ENCODE measurements around the gene SPTAN1. TPM values are rescaled to one million over a fixed set of nuclear protein-coding genes. Genes with fewer than 3 reads are reported as not detected.

SPTAN1 gene
- total RNA-seq, 1 experiment from 2014 or later = 181 TPM

DNA sequence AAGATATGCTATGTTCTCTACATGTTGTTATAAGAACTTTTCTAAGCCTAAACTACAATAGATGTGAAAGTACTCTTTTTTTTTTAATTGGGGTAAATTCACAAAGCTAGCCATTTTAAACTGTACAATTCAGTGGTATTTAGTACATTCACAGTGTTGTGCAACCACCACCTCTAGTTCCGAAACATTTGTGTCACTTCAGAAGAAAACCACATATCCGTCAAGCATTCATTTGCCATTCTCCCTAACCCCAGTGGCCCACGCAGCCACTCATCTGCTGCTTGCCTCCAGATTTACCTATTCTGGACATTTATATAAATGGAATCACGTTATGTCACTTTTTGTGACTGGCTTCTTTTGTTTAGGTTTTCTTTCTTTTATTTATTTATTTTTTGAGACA is 43.1 kb downstream of the SPTAN1 start:
- Histone ChIP-seq H3K4me3 (no peak overlapping the region), H3K4me1 (replicated peaks) (no peaks in the 10 kb centered on the region), H3K36me3 (peaks cover 90% of the 10 kb centered on the region), H3K27ac (no peak overlapping the region), H3K27me3 (replicated peaks) (no peaks in the 10 kb centered on the region), H3K9me3 (replicated peaks) (no peaks in the 10 kb centered on the region)
- no peak for DNase-seq (ENCODE audit: low read depth in 1 of 2, low spot score in 2 of 2)

DNA sequence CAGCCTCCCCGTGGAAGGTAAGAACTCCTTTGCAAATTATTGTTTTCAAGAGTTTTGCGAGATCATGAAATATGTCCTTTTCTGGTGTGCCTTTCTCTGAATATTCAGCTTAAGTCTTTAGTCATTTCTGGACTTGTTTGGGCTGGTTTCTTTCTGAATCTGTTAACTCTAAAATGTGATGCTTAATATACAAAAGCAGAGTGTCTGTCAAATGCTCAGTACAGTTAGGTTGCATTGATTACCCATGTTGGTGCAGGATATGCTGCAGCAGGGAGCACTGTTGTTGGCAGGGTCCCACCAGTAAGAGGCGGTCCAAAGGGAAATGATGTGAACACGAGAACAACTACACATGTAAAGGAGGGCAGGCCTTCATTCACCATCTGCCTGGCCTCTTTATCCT is 47.7 kb downstream of the SPTAN1 start:
- Histone ChIP-seq H3K27me3 (replicated peaks) (no peaks in the 10 kb centered on the region), H3K4me3 (no peak overlapping the region), H3K27ac (no peak overlapping the region), H3K36me3 (peaks cover 89% of the 10 kb centered on the region), H3K4me1 (replicated peaks) (no peaks in the 10 kb centered on the region), H3K9me3 (replicated peaks) (no peaks in the 10 kb centered on the region)
- no peak for DNase-seq (ENCODE audit: low read depth in 1 of 2, low spot score in 2 of 2)

DNA sequence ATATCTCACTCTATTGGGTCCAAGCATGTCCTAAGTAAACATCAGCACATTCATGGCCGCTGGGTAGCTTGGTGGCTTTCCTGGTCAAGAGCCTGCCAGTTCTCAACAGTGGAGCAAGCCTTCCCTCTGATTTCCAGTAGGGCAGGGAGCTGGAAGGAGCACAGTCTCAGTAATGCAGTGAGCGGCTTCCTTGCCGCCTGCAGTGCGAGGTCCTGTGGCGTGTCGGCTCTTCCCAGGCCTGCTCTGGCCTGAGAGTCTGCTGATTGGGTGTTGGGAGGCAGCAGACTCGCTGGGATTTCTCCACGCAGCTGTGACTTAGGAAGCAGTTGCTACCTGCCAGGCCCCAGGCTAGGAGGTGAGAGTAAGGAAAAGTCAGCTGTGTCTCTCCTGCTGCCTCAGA is 51.3 kb downstream of the SPTAN1 start:
- H3K36me3 ChIP-seq = peaks cover 89% of the 10 kb centered on the region
- no peaks in the 10 kb centered on the region for H3K9me3 ChIP-seq (replicated peaks)
- no peaks in the 10 kb centered on the region for H3K27me3 ChIP-seq (replicated peaks)
- no peak overlapping the region for H3K27ac ChIP-seq
- no peak for DNase-seq (ENCODE audit: low read depth in 1 of 2, low spot score in 2 of 2)
- H3K4me1 ChIP-seq (replicated peaks) = no peaks in the 10 kb centered on the region
- H3K4me3 ChIP-seq = no peak overlapping the region

DNA sequence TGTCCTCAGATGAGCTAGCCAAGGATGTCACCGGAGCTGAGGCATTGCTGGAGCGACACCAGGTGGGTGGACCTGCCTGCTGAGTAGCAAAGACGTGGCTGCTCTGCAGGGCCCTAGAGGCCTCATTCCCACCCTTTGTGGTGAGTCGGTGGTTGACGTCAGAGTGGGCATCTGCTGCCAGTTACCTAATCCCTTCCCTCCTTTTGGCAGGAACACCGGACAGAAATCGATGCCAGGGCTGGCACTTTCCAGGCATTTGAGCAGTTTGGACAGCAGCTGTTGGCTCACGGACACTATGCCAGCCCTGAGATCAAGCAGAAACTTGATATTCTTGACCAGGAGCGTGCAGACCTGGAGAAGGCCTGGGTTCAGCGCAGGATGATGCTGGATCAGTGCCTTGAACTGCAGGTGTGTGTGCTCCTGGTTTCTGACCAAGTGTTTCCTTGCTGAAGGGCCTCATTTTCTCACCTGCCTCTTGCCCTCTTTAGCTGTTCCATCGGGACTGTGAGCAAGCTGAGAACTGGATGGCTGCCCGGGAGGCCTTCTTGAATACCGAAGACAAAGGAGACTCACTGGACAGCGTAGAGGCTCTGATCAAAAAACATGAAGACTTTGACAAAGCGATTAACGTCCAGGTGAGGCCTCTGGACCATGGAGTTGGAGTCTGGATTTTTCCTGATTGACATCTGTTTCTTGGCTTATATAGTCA is 55.4 kb downstream of the SPTAN1 start:
- H3K4me3 ChIP-seq = no peak overlapping the region
- no peaks in the 10 kb centered on the region for H3K27me3 ChIP-seq (replicated peaks)
- H3K36me3 ChIP-seq = peaks cover 95% of the 10 kb centered on the region
- H3K27ac ChIP-seq = no peak overlapping the region
- no peaks in the 10 kb centered on the region for H3K9me3 ChIP-seq (replicated peaks)
- no peak for DNase-seq (ENCODE audit: low read depth in 1 of 2, low spot score in 2 of 2)
- no peaks in the 10 kb centered on the region for H3K4me1 ChIP-seq (replicated peaks)

DNA sequence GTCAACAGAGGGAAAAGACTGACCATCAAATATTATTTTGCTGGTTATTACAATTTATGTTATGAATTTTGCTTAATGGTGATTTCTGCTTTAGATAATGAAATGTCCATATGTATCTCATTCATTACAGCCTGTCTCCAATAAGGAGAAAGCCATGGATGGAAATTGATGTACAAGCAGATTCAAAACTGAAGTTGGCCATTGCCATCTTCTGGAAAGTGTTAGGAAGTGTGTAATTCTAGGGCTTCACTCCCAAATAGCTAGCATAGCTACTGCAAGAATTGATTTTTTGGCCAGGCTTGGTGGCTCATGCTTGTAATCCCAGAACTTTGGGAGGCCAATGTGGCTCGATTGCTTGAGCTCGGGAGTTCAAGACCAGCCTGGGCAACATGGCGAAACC is 58.5 kb downstream of the SPTAN1 start:
- Histone ChIP-seq H3K27me3 (replicated peaks) (no peaks in the 10 kb centered on the region), H3K4me3 (no peak overlapping the region), H3K9me3 (replicated peaks) (no peaks in the 10 kb centered on the region), H3K27ac (no peak overlapping the region), H3K36me3 (peaks cover 96% of the 10 kb centered on the region), H3K4me1 (replicated peaks) (no peaks in the 10 kb centered on the region)
- no peak for DNase-seq (ENCODE audit: low read depth in 1 of 2, low spot score in 2 of 2)

DNA sequence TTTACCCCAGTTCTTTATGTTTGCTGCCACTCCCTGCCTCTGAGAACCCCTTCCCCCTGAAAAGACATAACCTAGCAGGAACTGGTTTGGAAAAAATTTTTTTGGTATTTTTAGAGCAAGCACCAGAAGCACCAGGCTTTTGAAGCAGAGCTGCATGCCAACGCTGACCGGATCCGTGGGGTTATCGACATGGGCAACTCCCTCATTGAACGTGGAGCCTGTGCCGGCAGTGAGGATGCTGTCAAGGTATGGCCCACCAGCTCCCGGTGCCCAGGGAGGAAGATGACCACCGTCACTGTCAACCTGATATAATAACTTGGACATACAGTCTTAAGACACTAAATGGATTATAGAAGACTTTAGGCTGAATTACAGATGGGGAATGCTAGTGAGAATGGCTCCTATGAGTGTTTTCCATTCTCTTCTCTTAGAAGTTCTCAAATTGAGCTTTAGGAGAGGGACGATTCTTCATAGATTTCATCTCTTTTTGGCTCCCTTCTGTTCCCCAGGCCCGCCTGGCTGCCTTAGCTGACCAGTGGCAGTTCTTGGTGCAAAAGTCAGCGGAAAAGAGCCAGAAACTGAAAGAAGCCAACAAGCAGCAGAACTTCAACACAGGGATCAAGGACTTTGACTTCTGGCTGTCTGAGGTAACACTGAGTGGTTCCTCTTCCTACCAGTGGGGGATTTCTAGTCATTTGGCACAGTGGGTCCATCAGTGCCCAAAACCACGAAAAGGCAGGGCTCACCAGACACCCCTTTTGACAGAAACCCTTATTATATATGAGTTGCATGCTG is 59.4 kb downstream of the SPTAN1 start:
- no peaks in the 10 kb centered on the region for H3K4me1 ChIP-seq (replicated peaks)
- H3K36me3 ChIP-seq = peaks cover 99% of the 10 kb centered on the region
- DNase-seq (ENCODE audit: low read depth in 1 of 2, low spot score in 2 of 2) = no peak
- no peak overlapping the region for H3K27ac ChIP-seq
- no peaks in the 10 kb centered on the region for H3K9me3 ChIP-seq (replicated peaks)
- no peaks in the 10 kb centered on the region for H3K27me3 ChIP-seq (replicated peaks)
- H3K4me3 ChIP-seq = no peak overlapping the region

DNA sequence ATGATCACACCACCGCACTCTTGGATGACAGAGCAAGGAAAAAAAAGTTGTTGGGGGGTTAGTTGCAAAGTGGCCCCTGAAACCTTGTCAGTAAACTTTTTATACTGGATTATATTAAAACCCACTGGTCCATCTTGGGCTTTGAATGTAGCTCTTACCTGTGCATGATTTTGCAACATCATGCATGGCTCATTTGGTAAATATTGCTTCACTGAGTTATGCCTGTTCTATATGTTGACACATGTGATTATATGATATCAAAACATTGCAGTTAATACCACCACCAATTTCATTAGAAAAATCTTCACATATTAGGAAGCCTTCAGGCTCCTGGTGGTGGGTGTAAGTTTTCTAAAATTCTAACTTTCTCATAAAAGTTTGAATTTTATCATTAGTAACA is 62.3 kb downstream of the SPTAN1 start:
- H3K4me3 ChIP-seq = no peak overlapping the region
- H3K36me3 ChIP-seq = peaks cover 97% of the 10 kb centered on the region
- no peaks in the 10 kb centered on the region for H3K9me3 ChIP-seq (replicated peaks)
- no peaks in the 10 kb centered on the region for H3K27me3 ChIP-seq (replicated peaks)
- H3K4me1 ChIP-seq (replicated peaks) = no peaks in the 10 kb centered on the region
- no peak overlapping the region for H3K27ac ChIP-seq
- DNase-seq (ENCODE audit: low read depth in 1 of 2, low spot score in 2 of 2) = no peak

DNA sequence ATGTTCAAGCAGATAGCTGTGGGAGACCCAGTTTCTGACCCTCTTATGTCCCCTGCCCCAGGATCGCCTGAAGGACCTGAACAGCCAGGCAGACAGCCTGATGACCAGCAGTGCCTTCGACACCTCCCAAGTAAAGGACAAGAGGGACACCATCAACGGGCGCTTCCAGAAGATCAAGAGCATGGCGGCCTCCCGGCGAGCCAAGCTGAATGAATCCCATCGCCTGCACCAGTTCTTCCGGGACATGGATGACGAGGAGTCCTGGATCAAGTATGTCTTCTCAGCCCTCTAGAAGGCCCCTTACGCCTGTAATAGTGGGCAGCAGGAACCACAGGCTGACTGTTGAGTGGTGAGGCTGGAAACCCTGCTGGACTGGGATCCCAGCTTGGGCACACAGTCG is 63.2 kb downstream of the SPTAN1 start:
- H3K4me3 ChIP-seq = no peak overlapping the region
- no peaks in the 10 kb centered on the region for H3K9me3 ChIP-seq (replicated peaks)
- H3K27ac ChIP-seq = no peak overlapping the region
- no peak for DNase-seq (ENCODE audit: low read depth in 1 of 2, low spot score in 2 of 2)
- H3K36me3 ChIP-seq = peaks cover 98% of the 10 kb centered on the region
- H3K27me3 ChIP-seq (replicated peaks) = no peaks in the 10 kb centered on the region
- H3K4me1 ChIP-seq (replicated peaks) = no peaks in the 10 kb centered on the region

DNA sequence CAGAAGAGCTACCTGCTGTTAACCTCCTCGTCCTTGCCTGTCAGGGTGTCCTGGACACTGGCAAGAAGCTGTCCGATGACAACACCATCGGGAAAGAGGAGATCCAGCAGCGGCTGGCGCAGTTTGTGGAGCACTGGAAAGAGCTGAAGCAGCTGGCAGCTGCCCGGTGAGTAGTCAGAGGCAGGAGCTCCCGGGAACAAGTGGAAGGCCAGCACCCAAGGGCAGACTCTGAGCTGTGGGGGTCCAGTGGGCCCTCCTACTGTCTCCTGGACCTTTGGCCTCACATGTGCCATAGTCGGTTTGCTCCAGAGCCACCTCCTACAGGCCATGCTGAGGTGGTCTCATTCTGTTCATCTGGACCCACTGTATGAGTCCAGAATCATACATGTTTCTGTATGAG is 65.6 kb downstream of the SPTAN1 start:
- Histone ChIP-seq H3K27ac (no peak overlapping the region), H3K9me3 (replicated peaks) (no peaks in the 10 kb centered on the region), H3K4me3 (no peak overlapping the region), H3K36me3 (peaks cover 97% of the 10 kb centered on the region), H3K27me3 (replicated peaks) (no peaks in the 10 kb centered on the region), H3K4me1 (replicated peaks) (no peaks in the 10 kb centered on the region)
- DNase-seq (ENCODE audit: low read depth in 1 of 2, low spot score in 2 of 2) = no peak

DNA sequence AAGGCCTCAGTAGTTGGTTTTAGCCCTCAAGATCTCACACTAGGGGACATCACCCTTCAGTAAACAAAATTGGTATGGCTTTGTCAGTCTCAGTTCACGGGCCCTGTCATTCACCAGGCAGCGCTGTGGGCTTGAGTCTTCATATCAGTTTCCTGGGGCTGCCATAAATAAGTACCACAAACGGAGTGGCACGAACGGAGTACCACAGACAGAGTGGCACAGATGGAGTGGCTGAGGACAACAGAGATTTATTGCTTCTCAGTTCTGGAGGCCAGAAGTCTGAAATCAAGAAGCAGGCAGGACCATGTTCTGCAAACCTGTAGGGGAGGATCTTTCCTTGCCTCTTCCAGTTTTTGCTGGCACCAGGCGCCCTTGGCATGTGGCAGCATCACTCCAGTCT is 66.7 kb downstream of the SPTAN1 start:
- Histone ChIP-seq H3K4me1 (replicated peaks) (no peaks in the 10 kb centered on the region), H3K9me3 (replicated peaks) (no peaks in the 10 kb centered on the region), H3K27ac (no peak overlapping the region), H3K27me3 (replicated peaks) (no peaks in the 10 kb centered on the region), H3K36me3 (peaks cover 93% of the 10 kb centered on the region), H3K4me3 (no peak overlapping the region)
- no peak for DNase-seq (ENCODE audit: low read depth in 1 of 2, low spot score in 2 of 2)

DNA sequence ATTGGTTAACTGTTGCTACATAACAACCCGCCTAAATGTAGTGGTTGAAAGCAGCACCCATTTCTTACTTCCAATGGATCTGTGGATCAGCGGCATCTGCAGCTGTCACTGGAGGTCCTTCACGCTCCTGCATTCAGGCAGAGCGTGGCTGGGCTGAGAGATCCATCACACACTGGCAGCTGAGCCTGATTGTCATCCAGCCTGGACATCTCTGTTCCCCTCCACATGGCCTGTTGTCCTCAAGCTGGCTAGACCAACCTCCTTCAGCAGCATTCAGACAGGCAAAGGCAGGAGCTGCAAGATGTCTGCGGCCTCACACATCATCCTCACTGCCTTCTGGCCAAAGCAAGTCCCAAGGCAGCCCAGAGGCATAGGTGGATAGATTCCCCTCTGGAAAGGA is 67.4 kb downstream of the SPTAN1 start:
- Histone ChIP-seq H3K27me3 (replicated peaks) (no peaks in the 10 kb centered on the region), H3K36me3 (peaks cover 93% of the 10 kb centered on the region), H3K4me1 (replicated peaks) (no peaks in the 10 kb centered on the region), H3K9me3 (replicated peaks) (no peaks in the 10 kb centered on the region), H3K4me3 (no peak overlapping the region), H3K27ac (no peak overlapping the region)
- no peak for DNase-seq (ENCODE audit: low read depth in 1 of 2, low spot score in 2 of 2)

DNA sequence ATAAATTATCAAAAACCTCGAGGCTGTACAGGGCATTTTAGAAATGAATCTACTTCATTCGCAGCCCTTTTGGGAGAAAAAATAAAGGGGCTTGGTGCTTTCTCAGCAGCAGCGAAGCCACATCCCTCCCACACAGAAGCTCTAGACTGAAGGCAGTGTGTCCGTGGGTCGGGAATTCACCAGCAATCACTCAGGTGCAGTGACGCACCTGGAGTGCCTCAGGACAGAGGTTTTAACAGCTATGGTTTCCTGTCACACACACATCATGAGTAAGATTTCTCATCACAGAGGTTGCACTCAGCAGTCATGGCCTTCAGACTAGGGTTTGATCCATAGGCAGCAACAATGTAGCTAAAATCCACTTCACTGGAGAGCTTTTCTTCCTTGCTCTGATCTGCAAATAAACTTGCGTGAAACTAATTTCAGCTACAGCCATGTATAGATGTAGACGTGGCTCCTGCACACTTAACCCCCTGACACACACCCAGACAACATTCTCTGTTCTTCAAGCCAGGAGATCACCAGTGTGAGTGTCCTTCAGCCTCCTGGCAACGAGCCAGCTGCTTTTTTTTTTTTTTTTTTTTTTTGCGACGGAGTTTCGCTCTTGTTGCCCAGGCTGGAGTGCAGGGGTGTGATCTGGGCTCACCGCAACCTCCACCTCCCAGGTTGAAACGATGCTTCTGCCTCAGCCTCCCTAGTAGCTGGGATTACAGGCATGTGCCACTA is 69.5 kb downstream of the SPTAN1 start:
- no peak overlapping the region for H3K27ac ChIP-seq
- no peaks in the 10 kb centered on the region for H3K4me1 ChIP-seq (replicated peaks)
- no peak overlapping the region for H3K4me3 ChIP-seq
- DNase-seq (ENCODE audit: low read depth in 1 of 2, low spot score in 2 of 2) = no peak
- H3K9me3 ChIP-seq (replicated peaks) = no peaks in the 10 kb centered on the region
- H3K36me3 ChIP-seq = peaks cover 93% of the 10 kb centered on the region
- no peaks in the 10 kb centered on the region for H3K27me3 ChIP-seq (replicated peaks)

DNA sequence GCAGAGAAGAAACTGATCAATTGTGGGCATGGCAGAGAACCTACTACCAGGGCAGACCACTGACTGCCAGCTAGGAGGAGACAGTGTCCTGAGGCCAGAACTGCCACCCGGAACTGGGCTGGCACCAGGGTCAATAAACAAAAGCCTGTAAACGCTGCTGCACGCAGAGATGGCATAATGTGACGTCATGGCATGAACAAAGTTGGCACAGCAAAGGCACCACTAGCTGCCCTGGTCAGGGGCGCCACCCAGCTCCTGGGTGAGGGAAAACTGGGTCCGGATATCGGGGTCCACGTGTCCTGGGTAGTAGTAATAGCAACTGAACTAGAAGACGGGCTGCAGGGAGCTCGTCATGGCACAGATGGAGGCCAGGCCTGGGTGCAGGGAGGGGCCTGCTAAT is 72.2 kb downstream of the SPTAN1 start:
- H3K27me3 ChIP-seq (replicated peaks) = no peaks in the 10 kb centered on the region
- H3K9me3 ChIP-seq (replicated peaks) = no peaks in the 10 kb centered on the region
- no peaks in the 10 kb centered on the region for H3K4me1 ChIP-seq (replicated peaks)
- H3K36me3 ChIP-seq = peaks cover 95% of the 10 kb centered on the region
- H3K27ac ChIP-seq = no peak overlapping the region
- H3K4me3 ChIP-seq = no peak overlapping the region
- DNase-seq (ENCODE audit: low read depth in 1 of 2, low spot score in 2 of 2) = no peak
